MM.1S (cell line): ENCODE measurements around the gene MYLK4.

ENCODE experiments used
- DNase-seq: peaks from one replicate; pipeline ENCODE4 v3.0.0-alpha.2; 2015
- H2AFZ ChIP-seq: fragments of 300-600 bp; sonication (generic); 2 replicates; pipeline ENCODE4 v1.6.0; 2016; ENCODE audit warnings: antibody characterized with exemption, low read length
- H3F3A ChIP-seq: fragments of 300-600 bp; sonication (generic); 2 replicates; pipeline ENCODE4 v1.6.1; 2016; ENCODE audit warnings: mild to moderate bottlenecking, antibody characterized with exemption, low read length, moderate library complexity, mixed read lengths; ENCODE audit not compliant: insufficient read depth
- H3K27ac ChIP-seq: fragments of 300-600 bp; sonication (generic); 2 replicates; pipeline ENCODE4 v1.5.1; 2016; ENCODE audit warnings: mild to moderate bottlenecking, low read length
- H3K27me3 ChIP-seq: fragments of 300-600 bp; sonication (generic); replicated peaks from 2 replicates; pipeline ENCODE4 v1.6.0; 2016; ENCODE audit warnings: low read length; ENCODE audit not compliant: insufficient read depth
- H3K36me3 ChIP-seq: fragments of 300-600 bp; sonication (generic); replicated peaks from 2 replicates; pipeline ENCODE4 v1.6.1; 2016; ENCODE audit warnings: mild to moderate bottlenecking, low read length, mixed read lengths; ENCODE audit not compliant: insufficient read depth
- H3K4me1 ChIP-seq: fragments of 300-600 bp; sonication (generic); 2 replicates; pipeline ENCODE4 v1.6.1; 2016; ENCODE audit warnings: low read length, mixed read lengths
- H3K4me2 ChIP-seq: fragments of 300-600 bp; sonication (generic); 2 replicates; pipeline ENCODE4 v1.6.0; 2016; ENCODE audit warnings: low read depth, low read length
- H3K4me3 ChIP-seq: fragments of 300-600 bp; sonication (generic); 2 replicates; pipeline ENCODE4 v1.5.1; 2016; ENCODE audit warnings: low read length, mixed read lengths
- H3K79me2 ChIP-seq: fragments of 300-600 bp; sonication (generic); 2 replicates; pipeline ENCODE4 v1.6.1; 2016; ENCODE audit warnings: mixed run types, low read length, mixed read lengths
- H3K9ac ChIP-seq: fragments of 300-600 bp; sonication (generic); 2 replicates; pipeline ENCODE4 v1.6.1; 2016; ENCODE audit warnings: low read length, mixed read lengths
- H3K9me2 ChIP-seq: fragments of 300-600 bp; sonication (generic); replicated peaks from 2 replicates; pipeline ENCODE4 v1.6.1; 2016; ENCODE audit warnings: mild to moderate bottlenecking, low read length, mixed read lengths; ENCODE audit not compliant: insufficient read depth
- H3K9me3 ChIP-seq: fragments of 300-600 bp; sonication (generic); replicated peaks from 2 replicates; pipeline ENCODE4 v1.6.1; 2016; ENCODE audit warnings: mild to moderate bottlenecking, low read length, mixed read lengths; ENCODE audit not compliant: insufficient read depth
- H4K20me1 ChIP-seq: fragments of 300-600 bp; sonication (generic); 2 replicates; pipeline ENCODE4 v1.6.1; 2016; ENCODE audit warnings: mild to moderate bottlenecking, low read length, moderate library complexity, mixed read lengths; ENCODE audit not compliant: insufficient read depth
- EZH2 ChIP-seq: fragments of 300-600 bp; sonication (generic); optimal IDR thresholded peaks from 2 replicates; pipeline ENCODE3; 2017; ENCODE audit warnings: low read depth, mild to moderate bottlenecking, antibody characterized with exemption, low read length, mixed read lengths
- EZH2phosphoT487 ChIP-seq: fragments of 300-600 bp; sonication (generic); IDR thresholded peaks from 2 replicates; pipeline ENCODE4 v1.6.1; 2018; ENCODE audit warnings: antibody characterized with exemption, low read length
- TF ChIP-seq, protein P1 (sequence below): fragments of 300-600 bp; sonication (generic); IDR thresholded peaks from 2 replicates; pipeline ENCODE4 v1.5.1; 2016; ENCODE audit warnings: antibody characterized with exemption, low read length, mixed read lengths

The MYLK4 gene

DNA sequence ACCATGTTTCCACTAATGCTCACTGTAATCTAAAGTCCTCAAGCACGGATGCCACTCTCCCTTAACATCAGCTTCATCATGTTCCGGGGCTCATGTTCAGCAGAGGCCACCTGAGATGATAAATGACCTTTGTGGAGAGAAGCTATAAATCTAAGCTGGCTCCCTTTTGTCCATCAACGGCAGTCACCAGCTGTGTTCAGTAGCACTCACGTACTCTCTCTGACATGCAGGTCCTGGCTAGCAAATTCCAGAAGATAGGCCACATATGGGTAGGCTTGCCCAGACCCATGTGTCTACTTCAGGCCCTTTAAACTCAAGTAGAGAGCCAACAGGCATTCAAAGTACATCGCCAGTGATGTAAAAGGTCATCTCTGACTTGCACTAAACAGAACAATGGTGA lies 38.6 kb downstream of the MYLK4 start:
- no peak overlapping the region for H3K27ac ChIP-seq
- no peaks in the 10 kb centered on the region for H3K36me3 ChIP-seq
- no peak for DNase-seq
- H4K20me1 ChIP-seq: no peaks in the 10 kb centered on the region
- no peak overlapping the region for H3K4me3 ChIP-seq
- no peaks in the 10 kb centered on the region for H3K9me3 ChIP-seq
- H3F3A ChIP-seq: no peaks in the 10 kb centered on the region
- no peaks in the 10 kb centered on the region for H3K79me2 ChIP-seq
- no peaks in the 10 kb centered on the region for H3K9me2 ChIP-seq
- no peak overlapping the region for H3K9ac ChIP-seq
- TF ChIP-seq EZH2 (no peak), EZH2phosphoT487 (no peak)
- TF ChIP-seq, protein P1, sequence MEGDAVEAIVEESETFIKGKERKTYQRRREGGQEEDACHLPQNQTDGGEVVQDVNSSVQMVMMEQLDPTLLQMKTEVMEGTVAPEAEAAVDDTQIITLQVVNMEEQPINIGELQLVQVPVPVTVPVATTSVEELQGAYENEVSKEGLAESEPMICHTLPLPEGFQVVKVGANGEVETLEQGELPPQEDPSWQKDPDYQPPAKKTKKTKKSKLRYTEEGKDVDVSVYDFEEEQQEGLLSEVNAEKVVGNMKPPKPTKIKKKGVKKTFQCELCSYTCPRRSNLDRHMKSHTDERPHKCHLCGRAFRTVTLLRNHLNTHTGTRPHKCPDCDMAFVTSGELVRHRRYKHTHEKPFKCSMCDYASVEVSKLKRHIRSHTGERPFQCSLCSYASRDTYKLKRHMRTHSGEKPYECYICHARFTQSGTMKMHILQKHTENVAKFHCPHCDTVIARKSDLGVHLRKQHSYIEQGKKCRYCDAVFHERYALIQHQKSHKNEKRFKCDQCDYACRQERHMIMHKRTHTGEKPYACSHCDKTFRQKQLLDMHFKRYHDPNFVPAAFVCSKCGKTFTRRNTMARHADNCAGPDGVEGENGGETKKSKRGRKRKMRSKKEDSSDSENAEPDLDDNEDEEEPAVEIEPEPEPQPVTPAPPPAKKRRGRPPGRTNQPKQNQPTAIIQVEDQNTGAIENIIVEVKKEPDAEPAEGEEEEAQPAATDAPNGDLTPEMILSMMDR: no peak
- H3K27me3 ChIP-seq: no peaks in the 10 kb centered on the region
- no peak overlapping the region for H3K4me2 ChIP-seq
- H3K4me1 ChIP-seq: no peaks in the 10 kb centered on the region
- H2AFZ ChIP-seq: no peak overlapping the region

DNA sequence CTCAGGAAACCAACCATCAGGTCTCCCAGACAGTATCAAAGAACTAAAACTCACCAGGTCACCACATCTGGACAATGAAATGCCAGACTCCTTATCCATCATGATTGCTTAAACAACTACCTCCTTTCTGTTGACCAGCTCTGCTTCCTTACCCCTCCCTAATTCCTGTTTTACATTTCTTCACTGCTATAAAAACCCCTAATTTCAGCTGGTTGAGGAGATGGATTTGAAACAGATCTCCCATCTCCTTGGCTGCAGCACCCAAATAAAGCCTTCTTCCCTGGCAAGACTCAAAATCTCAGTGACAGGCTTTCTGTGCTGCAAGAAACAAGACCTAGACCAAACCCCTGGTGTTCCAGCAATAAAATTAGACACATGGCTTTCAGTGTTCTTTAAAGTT lies 40.3 kb downstream of the MYLK4 start:
- H3K79me2 ChIP-seq: no peaks in the 10 kb centered on the region
- no peak overlapping the region for H2AFZ ChIP-seq
- no peaks in the 10 kb centered on the region for H4K20me1 ChIP-seq
- DNase-seq: no peak
- H3K4me1 ChIP-seq: no peaks in the 10 kb centered on the region
- no peak overlapping the region for H3K4me2 ChIP-seq
- H3K4me3 ChIP-seq: no peak overlapping the region
- no peaks in the 10 kb centered on the region for H3K9me2 ChIP-seq
- no peaks in the 10 kb centered on the region for H3K9me3 ChIP-seq
- TF ChIP-seq EZH2 (no peak), EZH2phosphoT487 (no peak)
- TF ChIP-seq, protein P1: no peak
- H3K36me3 ChIP-seq: no peaks in the 10 kb centered on the region
- H3K9ac ChIP-seq: no peak overlapping the region
- H3F3A ChIP-seq: no peaks in the 10 kb centered on the region
- no peak overlapping the region for H3K27ac ChIP-seq
- H3K27me3 ChIP-seq: no peaks in the 10 kb centered on the region

DNA sequence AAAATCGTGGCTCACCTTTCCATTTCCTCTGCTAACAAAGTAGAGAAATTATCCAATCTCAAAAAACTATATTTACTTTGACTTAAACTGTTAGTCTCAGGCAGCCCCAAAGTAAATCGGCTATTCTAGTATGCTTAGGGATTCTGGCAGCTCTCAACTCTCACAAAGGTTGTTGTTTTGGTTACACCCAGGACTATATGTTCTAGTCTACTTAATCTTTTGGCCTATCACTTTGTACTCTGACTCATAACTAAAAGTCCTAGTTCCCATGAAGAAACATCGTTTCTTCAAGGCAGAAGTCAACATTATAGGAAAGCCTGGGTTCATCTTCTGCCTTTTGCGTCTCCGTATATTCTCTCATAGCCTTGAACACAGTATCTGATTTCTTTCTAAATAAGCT lies 42.3 kb downstream of the MYLK4 start:
- Histone ChIP-seq H3K36me3 (no peaks in the 10 kb centered on the region), H4K20me1 (no peaks in the 10 kb centered on the region), H3K9ac (no peak overlapping the region), H3F3A (no peaks in the 10 kb centered on the region), H3K9me2 (no peaks in the 10 kb centered on the region), H3K4me1 (no peaks in the 10 kb centered on the region), H3K27ac (no peak overlapping the region), H3K4me2 (no peak overlapping the region), H3K27me3 (no peaks in the 10 kb centered on the region), H3K4me3 (no peak overlapping the region), H3K79me2 (no peaks in the 10 kb centered on the region), H3K9me3 (no peaks in the 10 kb centered on the region), H2AFZ (no peak overlapping the region)
- TF ChIP-seq EZH2phosphoT487: no peak
- no peak for TF ChIP-seq EZH2
- TF ChIP-seq, protein P1: no peak
- DNase-seq: no peak

DNA sequence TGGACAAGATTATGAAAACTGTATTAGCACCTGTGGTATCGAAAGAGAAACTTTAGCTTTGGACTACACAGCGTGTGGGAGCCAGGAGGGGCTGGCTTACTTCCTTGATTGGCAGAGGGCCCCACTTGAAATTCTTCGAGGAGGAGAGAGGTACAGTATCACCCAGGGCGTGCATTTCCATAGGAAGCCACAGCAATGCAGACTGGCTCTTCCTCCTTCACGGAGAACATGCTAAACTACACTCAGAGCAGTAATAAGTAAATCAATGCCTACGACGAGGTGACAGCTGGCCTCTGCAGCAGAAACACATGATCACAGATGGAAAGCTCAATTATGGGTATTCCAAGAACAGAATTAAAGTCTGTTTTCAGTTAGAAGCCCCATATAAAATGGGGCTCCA lies 44.2 kb downstream of the MYLK4 start:
- H3K9ac ChIP-seq: no peak overlapping the region
- no peak for TF ChIP-seq EZH2phosphoT487
- no peak for TF ChIP-seq EZH2
- TF ChIP-seq, protein P1: no peak
- H3K36me3 ChIP-seq: no peaks in the 10 kb centered on the region
- H3K27ac ChIP-seq: no peak overlapping the region
- no peaks in the 10 kb centered on the region for H3K9me2 ChIP-seq
- H3K4me3 ChIP-seq: no peak overlapping the region
- 0 out of 2 replicates have a peak overlapping the region, but pooled peaks have one; percentile 16 for H3K4me2 ChIP-seq
- H3F3A ChIP-seq: no peaks in the 10 kb centered on the region
- peak; percentile 15 for DNase-seq
- no peaks in the 10 kb centered on the region for H3K79me2 ChIP-seq
- no peaks in the 10 kb centered on the region for H3K4me1 ChIP-seq
- H3K9me3 ChIP-seq: no peaks in the 10 kb centered on the region
- no peaks in the 10 kb centered on the region for H3K27me3 ChIP-seq
- H2AFZ ChIP-seq: no peak overlapping the region
- H4K20me1 ChIP-seq: no peaks in the 10 kb centered on the region
